KMS-11 (cell line): Measurements from ENCODE around the gene PRRX1.

ENCODE experiments used
- H2AFZ ChIP-seq: fragments of 200-600 bp; sonication (generic); 2 replicates; pipeline ENCODE4 v1.6.1; 2016; ENCODE audit warnings: antibody characterized with exemption, mixed run types, low read depth
- H3K27ac ChIP-seq: fragments of 200-600 bp; sonication (generic); 2 replicates; pipeline ENCODE4 v1.6.1; 2016; ENCODE audit warnings: mild to moderate bottlenecking, mixed run types
- H3K27me3 ChIP-seq: fragments of 200-600 bp; sonication (generic); 2 replicates; pipeline ENCODE4 v1.6.1; 2017; ENCODE audit warnings: mild to moderate bottlenecking, low read depth, mixed run types, moderate library complexity; ENCODE audit not compliant: insufficient read depth
- H3K36me3 ChIP-seq: fragments of 200-600 bp; sonication (generic); 2 replicates; pipeline ENCODE4 v1.6.1; 2017; ENCODE audit warnings: mild to moderate bottlenecking, mixed run types; ENCODE audit not compliant: insufficient read depth
- H3K4me1 ChIP-seq: fragments of 200-600 bp; sonication (generic); 2 replicates; pipeline ENCODE4 v1.6.1; 2016; ENCODE audit warnings: mild to moderate bottlenecking, low read depth, mixed run types; ENCODE audit not compliant: poor library complexity, severe bottlenecking
- H3K4me2 ChIP-seq: fragments of 200-600 bp; sonication (generic); 2 replicates; pipeline ENCODE4 v1.7.0; 2016; ENCODE audit warnings: mild to moderate bottlenecking, mixed run types
- H3K4me3 ChIP-seq: fragments of 200-600 bp; sonication (generic); IDR thresholded peaks from 2 replicates; pipeline ENCODE4 v1.6.1; 2017; ENCODE audit warnings: low read depth, low read length, mixed read lengths; ENCODE audit not compliant: insufficient read depth
- H3K79me2 ChIP-seq: fragments of 200-600 bp; sonication (generic); 2 replicates; pipeline ENCODE4 v1.6.1; 2016; ENCODE audit warnings: low read depth, mixed run types; ENCODE audit not compliant: insufficient read depth
- H3K9ac ChIP-seq: fragments of 200-600 bp; sonication (generic); 2 replicates; pipeline ENCODE4 v1.6.1; 2016; ENCODE audit warnings: mild to moderate bottlenecking, mixed run types
- H4K20me1 ChIP-seq: fragments of 200-600 bp; sonication (generic); 2 replicates; pipeline ENCODE4 v1.6.1; 2016; ENCODE audit warnings: mild to moderate bottlenecking, mixed run types; ENCODE audit not compliant: insufficient read depth
- CTCF ChIP-seq: fragments of 200-600 bp; sonication (generic); conservative IDR thresholded peaks from 2 replicates; pipeline ENCODE4 v1.6.1; 2017; ENCODE audit warnings: low read depth, mild to moderate bottlenecking, antibody characterized with exemption, low read length, moderate library complexity, mixed read lengths

The PRRX1 gene

GRCh38 chr1:170770254-170770653, 106.3 kb downstream of the PRRX1 start:
- Histone ChIP-seq H2AFZ (no peak overlapping the region), H4K20me1 (no peaks in the 10 kb centered on the region), H3K4me1 (no peaks in the 10 kb centered on the region), H3K4me3 (no peak overlapping the region), H3K79me2 (no peaks in the 10 kb centered on the region), H3K27ac (no peak overlapping the region), H3K4me2 (no peak overlapping the region), H3K36me3 (no peaks in the 10 kb centered on the region), H3K27me3 (no peaks in the 10 kb centered on the region), H3K9ac (no peak overlapping the region)
- no peak for TF ChIP-seq CTCF

GRCh38 chr1:170776252-170776651, 112.3 kb downstream of the PRRX1 start:
- no peak for TF ChIP-seq CTCF
- Histone ChIP-seq H2AFZ (no peak overlapping the region), H3K27ac (no peak overlapping the region), H3K79me2 (no peaks in the 10 kb centered on the region), H3K9ac (no peak overlapping the region), H3K4me1 (no peaks in the 10 kb centered on the region), H4K20me1 (no peaks in the 10 kb centered on the region), H3K4me2 (no peak overlapping the region), H3K4me3 (no peak overlapping the region), H3K36me3 (no peaks in the 10 kb centered on the region), H3K27me3 (no peaks in the 10 kb centered on the region)

GRCh38 chr1:170776777-170777176, 112.8 kb downstream of the PRRX1 start:
- Histone ChIP-seq H3K4me1 (no peaks in the 10 kb centered on the region), H3K4me2 (no peak overlapping the region), H3K27me3 (no peaks in the 10 kb centered on the region), H4K20me1 (no peaks in the 10 kb centered on the region), H3K27ac (no peak overlapping the region), H3K9ac (no peak overlapping the region), H3K79me2 (no peaks in the 10 kb centered on the region), H3K4me3 (no peak overlapping the region), H3K36me3 (no peaks in the 10 kb centered on the region), H2AFZ (no peak overlapping the region)
- TF ChIP-seq CTCF = no peak
